Stimulated activated CD4-positive, alpha-beta T cell treated with anti-CD3 and anti-CD28 coated beads, Interleukin-4, amount 100 ng/mL, for 1 hour (primary cell): ENCODE measurements around the gene ITM2C.

ENCODE experiments used
- DNase-seq: peaks from one replicate; pipeline ENCODE4 v3.0.0-alpha.2; 2020

The ITM2C gene

GRCh38 chr2:230908595-230909191, 44.0 kb downstream of the ITM2C start:
- DNase-seq: peak; percentile 64

GRCh38 chr2:230909841-230910545, 45.3 kb downstream of the ITM2C start:
- DNase-seq: no peak

GRCh38 chr2:230910546-230911177, 45.9 kb downstream of the ITM2C start:
- no peak for DNase-seq

- no peak for DNase-seq
Measured at GRCh38 chr2:230912046-230912445, 47.3 kb downstream of the ITM2C start.

GRCh38 chr2:230912724-230913123, 48.0 kb downstream of the ITM2C start:
- DNase-seq: no peak

- DNase-seq: no peak
Measured at GRCh38 chr2:230913406-230914143, 48.8 kb downstream of the ITM2C start.

GRCh38 chr2:230914886-230915285, 50.1 kb downstream of the ITM2C start:
- DNase-seq: no peak

GRCh38 chr2:230915319-230915718, 50.6 kb downstream of the ITM2C start:
- DNase-seq: no peak

GRCh38 chr2:230916218-230916617, 51.5 kb downstream of the ITM2C start:
- no peak for DNase-seq

- no peak for DNase-seq
Measured at GRCh38 chr2:230919240-230919639, 54.5 kb downstream of the ITM2C start.

GRCh38 chr2:230919681-230920080, 54.9 kb downstream of the ITM2C start:
- no peak for DNase-seq

GRCh38 chr2:230920167-230920566, 55.4 kb downstream of the ITM2C start:
- no peak for DNase-seq

- no peak for DNase-seq
Measured at GRCh38 chr2:230921806-230922595, 57.3 kb downstream of the ITM2C start.

GRCh38 chr2:230922951-230923717, 58.4 kb downstream of the ITM2C start:
- no peak for DNase-seq

- DNase-seq: no peak
Measured at GRCh38 chr2:230924092-230924469, 59.3 kb downstream of the ITM2C start.

- peak; percentile 81 for DNase-seq
Measured at GRCh38 chr2:230924470-230925341, 60.0 kb downstream of the ITM2C start, which contains the start of gene GPR55. GPR55 (minus strand) TSS chr2:230925242; CDS start chr2:230910962, 14,280 bp downstream.

- DNase-seq: peak; percentile 43
Measured at GRCh38 chr2:230925443-230925878, 60.7 kb downstream of the ITM2C start.

GRCh38 chr2:230925879-230926765, 61.4 kb downstream of the ITM2C start:
- peak; percentile 65 for DNase-seq

- no peak for DNase-seq
Measured at GRCh38 chr2:230927711-230928341, 63.1 kb downstream of the ITM2C start.
